Liver (tissue), 9 donors: Measurements from ENCODE around the gene PDK2. TPM values are rescaled to one million over a fixed set of nuclear protein-coding genes. Genes with fewer than 3 reads are reported as not detected.

ENCODE experiments used
- DNase-seq: peaks from one replicate; pipeline ENCODE4 v3.0.0-alpha.2; 2017; ENCODE audit warnings: low spot score
- H3K27ac ChIP-seq, 2 donors: one replicate each; pipeline ENCODE4 v1.7.0; 2013; ENCODE audit warnings: inconsistent platforms in 2 of 2, low read length in 2 of 2, control low read depth in 1 of 2, low read depth in 1 of 2, mild to moderate bottlenecking in 1 of 2
- H3K27me3 ChIP-seq, 4 donors: one replicate each; pipeline versions ENCODE4 v1.6.1 to v1.7.0; 2013; ENCODE audit warnings: low read length in 3 of 4, inconsistent platforms in 1 of 4, mild to moderate bottlenecking in 1 of 4, moderate library complexity in 1 of 4; ENCODE audit not compliant: control insufficient read depth in 4 of 4, insufficient read depth in 4 of 4
- H3K36me3 ChIP-seq, 4 donors: one replicate each; pipeline versions ENCODE4 v1.6.1 to v1.7.0; 2013; ENCODE audit warnings: low read length in 3 of 4, mild to moderate bottlenecking in 3 of 4, low read depth in 1 of 4, moderate library complexity in 1 of 4; ENCODE audit not compliant: control insufficient read depth in 4 of 4, insufficient read depth in 3 of 4
- H3K4me1 ChIP-seq, 4 donors: one replicate each; pipeline versions ENCODE4 v1.6.1 to v1.7.0; 2013; ENCODE audit warnings: low read length in 3 of 4, mild to moderate bottlenecking in 3 of 4, moderate library complexity in 1 of 4; ENCODE audit not compliant: control insufficient read depth in 4 of 4, insufficient read depth in 4 of 4
- H3K4me3 ChIP-seq, 3 donors: one replicate each; pipeline versions ENCODE4 v1.6.1 to v1.7.0; 2013; ENCODE audit warnings: low read length in 3 of 3, control low read depth in 1 of 3, low read depth in 1 of 3, mild to moderate bottlenecking in 1 of 3
- H3K9ac ChIP-seq, 2 donors: one replicate each; pipeline ENCODE4 v1.7.0; 2013; ENCODE audit warnings: low read length in 2 of 2, mild to moderate bottlenecking in 2 of 2, moderate library complexity in 2 of 2, control low read depth in 1 of 2, low read depth in 1 of 2
- H3K9me3 ChIP-seq, 4 donors: one replicate each; pipeline versions ENCODE4 v1.6.1 to v1.7.0; 2013; ENCODE audit warnings: low read length in 3 of 4; ENCODE audit not compliant: control insufficient read depth in 4 of 4
- EGR1 ChIP-seq, 2 donors: IDR thresholded peaks; 2 replicates each; pipeline ENCODE4 v1.6.1; 2016 to 2018; ENCODE audit warnings: antibody characterized with exemption in 2 of 2, low read depth in 2 of 2
- FOXA1 ChIP-seq: IDR thresholded peaks from 2 replicates; pipeline ENCODE4 v1.6.1; 2016; ENCODE audit warnings: antibody characterized with exemption
- FOXA2 ChIP-seq: IDR thresholded peaks from 2 replicates; pipeline ENCODE4 v1.6.1; 2016; ENCODE audit warnings: antibody characterized with exemption
- GABPA ChIP-seq, 2 donors: IDR thresholded peaks in 1 of 2; conservative IDR thresholded peaks in 1 of 2; 2 replicates each; pipeline ENCODE4 v1.6.1; 2016; ENCODE audit warnings: antibody characterized with exemption in 2 of 2, mild to moderate bottlenecking in 1 of 2, moderate library complexity in 1 of 2
- HNF4A ChIP-seq, 2 donors: conservative IDR thresholded peaks; 2 replicates each; pipeline ENCODE4 v1.6.1; 2016; ENCODE audit warnings: antibody characterized with exemption in 2 of 2, mild to moderate bottlenecking in 2 of 2
- HNF4G ChIP-seq: IDR thresholded peaks from 2 replicates; pipeline ENCODE4 v1.6.1; 2016; ENCODE audit warnings: antibody characterized with exemption
- JUND ChIP-seq, 2 donors: IDR thresholded peaks; 2 replicates each; pipeline ENCODE4 v1.6.1; 2016; ENCODE audit warnings: antibody characterized with exemption in 2 of 2
- MAX ChIP-seq: IDR thresholded peaks from 2 replicates; pipeline ENCODE4 v1.6.1; 2016; ENCODE audit warnings: antibody characterized with exemption
- NR2F2 ChIP-seq: IDR thresholded peaks from 2 replicates; pipeline ENCODE4 v1.6.1; 2016; ENCODE audit warnings: antibody characterized with exemption
- RAD21 ChIP-seq, 2 donors: IDR thresholded peaks; 2 replicates each; pipeline ENCODE4 v1.6.1; 2016; ENCODE audit warnings: antibody characterized with exemption in 2 of 2, mild to moderate bottlenecking in 2 of 2
- REST ChIP-seq: IDR thresholded peaks from 2 replicates; pipeline ENCODE4 v1.6.1; 2016; ENCODE audit warnings: antibody characterized with exemption, mild to moderate bottlenecking
- RXRA ChIP-seq, 2 donors: IDR thresholded peaks; 2 replicates each; pipeline ENCODE4 v1.6.1; 2017 to 2018; ENCODE audit warnings: antibody characterized with exemption in 2 of 2, mild to moderate bottlenecking in 1 of 2
- SP1 ChIP-seq: IDR thresholded peaks from 2 replicates; pipeline ENCODE4 v1.6.1; 2018; ENCODE audit warnings: antibody characterized with exemption, mild to moderate bottlenecking
- TAF1 ChIP-seq: conservative IDR thresholded peaks from 2 replicates; pipeline ENCODE4 v1.6.1; 2016; ENCODE audit warnings: antibody characterized with exemption, mild to moderate bottlenecking
- YY1 ChIP-seq: IDR thresholded peaks from 2 replicates; pipeline ENCODE4 v1.6.1; 2016; ENCODE audit warnings: antibody characterized with exemption, mild to moderate bottlenecking
- WGBS: extraction: QIAGEN DNeasy Blood & Tissue Kit; methylation state at CpG from one replicate; pipeline ENCODE4 v1.1.7; 2013; 5-methylcytosine and 5-hydroxymethylcytosine counted together
- polyA plus RNA-seq, 2 donors: library from polyadenylated mRNA; stranded (reverse) in 1 of 2; unstranded in 1 of 2; fragments of 200-250 nt in 1 of 2; fragments of >200 nt in 1 of 2; fragmentation: Nextera tagmentation in 1 of 2; extraction: Ambion mirVana in 1 of 2; gene quantifications; one replicate each; pipeline versions ENCODE4 v1.2.1 to v1.2.3, GENCODE V29; 2013 to 2015
- total RNA-seq, 2 donors: library from RNA; depleted of rRNA; stranded (reverse); fragments of >200 nt; gene quantifications; one replicate each; pipeline ENCODE4 v1.2.3, GENCODE V29; 2014
- TF ChIP-seq, protein P1 (sequence below): IDR thresholded peaks from 2 replicates; pipeline ENCODE4 v1.6.1; 2016; ENCODE audit warnings: antibody characterized with exemption
- TF ChIP-seq, protein P2 (sequence below): fragments of 150-350 bp; IDR thresholded peaks from 2 replicates; pipeline ENCODE4 v1.5.1; 2017; ENCODE audit warnings: improper control_type of control experiment, low read depth, low read length; ENCODE audit not compliant: missing input control
- TF ChIP-seq, protein P3 (sequence below): IDR thresholded peaks from 2 replicates; pipeline ENCODE4 v1.6.1; 2016; ENCODE audit warnings: antibody characterized with exemption
- donor health status: healthy.
- donor health status: healthy.
- donor health status: healthy.
- donor health status: healthy.
- donor health status: healthy.

PDK2 gene
- total and polyA plus RNA-seq, 4 donors: 8.6 to 36.6 (median 28.5) TPM

DNA sequence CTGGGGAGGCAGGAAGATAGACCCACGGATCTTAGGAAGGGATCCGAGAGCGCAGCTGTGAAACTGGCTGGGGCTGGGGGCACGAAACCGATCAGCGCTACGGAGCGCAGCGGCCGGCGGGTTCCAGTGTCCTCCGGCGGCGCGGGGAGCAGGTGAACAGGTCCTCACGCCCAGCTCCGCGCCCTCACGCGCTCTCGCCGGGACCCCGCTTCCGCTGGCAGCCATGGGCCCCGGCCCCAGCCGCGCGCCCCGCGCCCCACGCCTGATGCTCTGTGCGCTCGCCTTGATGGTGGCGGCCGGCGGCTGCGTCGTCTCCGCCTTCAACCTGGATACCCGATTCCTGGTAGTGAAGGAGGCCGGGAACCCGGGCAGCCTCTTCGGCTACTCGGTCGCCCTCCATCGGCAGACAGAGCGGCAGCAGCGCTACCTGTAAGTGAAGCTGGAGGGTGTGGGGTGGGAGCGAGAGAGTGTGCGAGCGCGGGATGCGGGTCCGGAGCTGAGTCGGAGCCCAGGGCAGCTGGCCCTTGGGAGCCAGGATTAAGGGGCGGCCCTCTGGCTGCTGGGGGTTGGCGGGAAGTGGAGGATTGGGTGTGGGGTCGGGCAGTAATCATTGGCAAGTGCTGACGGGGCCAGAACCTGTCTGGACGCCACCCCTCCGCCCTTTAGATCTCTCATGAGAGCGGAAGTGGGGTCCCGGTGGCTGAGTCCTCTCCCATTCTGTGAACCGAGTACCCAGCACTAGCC lies 38.8 kb upstream of the PDK2 start:
- WGBS: 2% methylated on average over 64 of the region's 64 CpGs

GRCh38 chr17:50056961-50057330 lies 38.2 kb upstream of the PDK2 start:
- Histone ChIP-seq H3K4me3 (peak overlapping the region in 1 of 3 donors; percentile 66), H3K9ac (no peak overlapping the region), H3K27me3 (no peaks in the 10 kb centered on the region), H3K27ac (peak overlapping the region; percentile 0 to 23), H3K36me3 (no peaks in the 10 kb centered on the region), H3K9me3 (no peaks in the 10 kb centered on the region), H3K4me1 (peaks cover 0 to 28% (median 8%) of the 10 kb centered on the region in 4 donors)
- WGBS: 29% methylated on average over 15 of the region's 15 CpGs
- no peak for TF ChIP-seq FOXA2
- TF ChIP-seq YY1: no peak
- TF ChIP-seq SP1: no peak
- no peak for TF ChIP-seq FOXA1
- no peak for TF ChIP-seq REST
- TF ChIP-seq MAX: no peak
- TF ChIP-seq, protein P1, sequence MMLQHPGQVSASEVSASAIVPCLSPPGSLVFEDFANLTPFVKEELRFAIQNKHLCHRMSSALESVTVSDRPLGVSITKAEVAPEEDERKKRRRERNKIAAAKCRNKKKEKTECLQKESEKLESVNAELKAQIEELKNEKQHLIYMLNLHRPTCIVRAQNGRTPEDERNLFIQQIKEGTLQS: no peak
- no peak for TF ChIP-seq HNF4G
- no peak for TF ChIP-seq NR2F2
- no peak for TF ChIP-seq JUND (IDR thresholded peaks at IDR 0.05)
- TF ChIP-seq RXRA (IDR thresholded peaks at IDR 0.05): no peak
- TF ChIP-seq TAF1: no peak
- no peak for TF ChIP-seq GABPA (IDR thresholded peaks at IDR 0.05 in 1 of 2, conservative IDR thresholded peaks at IDR 0.05 in 1 of 2)
- no peak for TF ChIP-seq HNF4A (conservative IDR thresholded peaks at IDR 0.05)
- no peak for TF ChIP-seq EGR1 (IDR thresholded peaks at IDR 0.05; ENCODE audit: low read depth in 2 of 2)
- TF ChIP-seq RAD21 (IDR thresholded peaks at IDR 0.05): no peak
- TF ChIP-seq, protein P2, sequence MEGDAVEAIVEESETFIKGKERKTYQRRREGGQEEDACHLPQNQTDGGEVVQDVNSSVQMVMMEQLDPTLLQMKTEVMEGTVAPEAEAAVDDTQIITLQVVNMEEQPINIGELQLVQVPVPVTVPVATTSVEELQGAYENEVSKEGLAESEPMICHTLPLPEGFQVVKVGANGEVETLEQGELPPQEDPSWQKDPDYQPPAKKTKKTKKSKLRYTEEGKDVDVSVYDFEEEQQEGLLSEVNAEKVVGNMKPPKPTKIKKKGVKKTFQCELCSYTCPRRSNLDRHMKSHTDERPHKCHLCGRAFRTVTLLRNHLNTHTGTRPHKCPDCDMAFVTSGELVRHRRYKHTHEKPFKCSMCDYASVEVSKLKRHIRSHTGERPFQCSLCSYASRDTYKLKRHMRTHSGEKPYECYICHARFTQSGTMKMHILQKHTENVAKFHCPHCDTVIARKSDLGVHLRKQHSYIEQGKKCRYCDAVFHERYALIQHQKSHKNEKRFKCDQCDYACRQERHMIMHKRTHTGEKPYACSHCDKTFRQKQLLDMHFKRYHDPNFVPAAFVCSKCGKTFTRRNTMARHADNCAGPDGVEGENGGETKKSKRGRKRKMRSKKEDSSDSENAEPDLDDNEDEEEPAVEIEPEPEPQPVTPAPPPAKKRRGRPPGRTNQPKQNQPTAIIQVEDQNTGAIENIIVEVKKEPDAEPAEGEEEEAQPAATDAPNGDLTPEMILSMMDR: no peak
- TF ChIP-seq, protein P3, sequence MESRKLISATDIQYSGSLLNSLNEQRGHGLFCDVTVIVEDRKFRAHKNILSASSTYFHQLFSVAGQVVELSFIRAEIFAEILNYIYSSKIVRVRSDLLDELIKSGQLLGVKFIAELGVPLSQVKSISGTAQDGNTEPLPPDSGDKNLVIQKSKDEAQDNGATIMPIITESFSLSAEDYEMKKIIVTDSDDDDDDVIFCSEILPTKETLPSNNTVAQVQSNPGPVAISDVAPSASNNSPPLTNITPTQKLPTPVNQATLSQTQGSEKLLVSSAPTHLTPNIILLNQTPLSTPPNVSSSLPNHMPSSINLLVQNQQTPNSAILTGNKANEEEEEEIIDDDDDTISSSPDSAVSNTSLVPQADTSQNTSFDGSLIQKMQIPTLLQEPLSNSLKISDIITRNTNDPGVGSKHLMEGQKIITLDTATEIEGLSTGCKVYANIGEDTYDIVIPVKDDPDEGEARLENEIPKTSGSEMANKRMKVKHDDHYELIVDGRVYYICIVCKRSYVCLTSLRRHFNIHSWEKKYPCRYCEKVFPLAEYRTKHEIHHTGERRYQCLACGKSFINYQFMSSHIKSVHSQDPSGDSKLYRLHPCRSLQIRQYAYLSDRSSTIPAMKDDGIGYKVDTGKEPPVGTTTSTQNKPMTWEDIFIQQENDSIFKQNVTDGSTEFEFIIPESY: no peak
- DNase-seq: no peak

More for the DNA sequence above, 38.8 kb upstream of the PDK2 start:
- Histone ChIP-seq H3K27me3 (no peaks in the 10 kb centered on the region), H3K9ac (no peak overlapping the region), H3K9me3 (no peaks in the 10 kb centered on the region), H3K36me3 (no peaks in the 10 kb centered on the region), H3K4me3 (peak overlapping the region in 2 of 3 donors; percentile 45 to 66), H3K27ac (peak overlapping the region; percentile 23 to 44), H3K4me1 (peaks cover 0 to 28% (median 8%) of the 10 kb centered on the region in 4 donors)
- TF ChIP-seq RAD21 (IDR thresholded peaks at IDR 0.05): peak in 1 of 2 donors; percentile 34
- TF ChIP-seq, protein P3: no peak
- no peak for DNase-seq
